Suppressor macrophage (primary cell): ENCODE data around the gene CACNG4.

Source experiments
- DNase-seq, 4 experiments: peaks; one replicate each; pipeline ENCODE4 v3.0.0-alpha.2; 2020 to 2022

Gene CACNG4

DNA sequence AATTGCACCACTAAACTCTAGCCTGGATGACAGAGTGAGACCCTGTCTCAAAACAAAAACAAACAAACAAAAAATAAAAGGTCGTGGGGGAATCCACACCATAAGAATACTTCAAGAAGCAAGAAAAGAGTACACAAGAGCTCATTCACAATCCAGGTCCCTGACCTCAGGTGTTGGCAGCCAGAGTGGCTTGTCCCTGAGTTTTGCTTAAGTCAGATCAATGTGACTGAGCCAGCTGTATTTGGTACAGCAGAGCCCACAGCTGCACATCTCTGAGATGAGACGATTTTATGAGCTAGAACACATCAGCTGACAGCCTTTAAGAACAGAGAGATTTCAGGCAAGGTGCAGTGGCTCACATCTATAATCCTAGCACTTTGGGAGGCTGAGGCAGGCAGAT lies 102.2 kb downstream of the CACNG4 start:
- DNase-seq = no peak

DNA sequence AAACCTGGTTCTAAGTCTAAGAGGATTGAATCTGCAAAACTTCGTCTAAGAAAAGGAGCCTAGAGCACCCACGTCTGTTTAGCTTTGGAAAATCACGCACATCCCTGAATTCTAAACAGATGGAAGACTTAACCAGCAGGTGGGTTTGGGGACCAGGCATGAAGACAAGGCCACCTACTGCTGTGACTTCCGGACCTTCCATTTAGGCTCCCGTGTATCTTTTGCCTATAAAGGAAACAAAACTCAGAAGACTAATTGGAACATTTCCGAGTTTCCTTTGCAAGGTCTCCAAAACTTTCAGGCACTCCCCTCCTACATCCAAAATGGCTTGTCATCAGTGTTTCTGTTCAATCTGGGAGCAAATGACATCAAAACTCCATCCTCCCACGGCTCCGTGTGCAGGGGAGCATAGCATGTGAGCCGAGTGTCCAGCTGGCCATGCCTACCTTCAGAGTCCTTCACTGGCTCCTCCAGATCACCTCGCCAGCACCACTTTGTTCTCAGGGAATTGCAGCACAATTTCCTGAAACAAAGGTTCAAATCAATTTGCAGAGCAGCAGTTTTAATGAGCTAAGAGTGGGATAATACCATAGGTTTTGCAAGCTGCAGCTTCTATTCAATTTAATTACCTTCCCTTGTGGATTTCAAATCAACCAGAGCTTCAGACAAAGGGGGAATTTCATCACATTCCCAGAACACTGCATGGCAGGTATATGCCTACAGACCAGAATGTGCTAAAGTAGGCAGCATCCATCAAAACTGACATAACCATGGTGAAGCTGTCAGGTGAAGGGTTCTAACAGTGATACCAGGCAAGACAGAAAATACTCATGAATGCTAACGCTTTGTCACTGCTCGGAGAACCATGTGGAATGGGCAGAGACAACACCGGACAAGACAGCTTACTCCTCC lies 103.3 kb downstream of the CACNG4 start:
- DNase-seq = no peak

DNA sequence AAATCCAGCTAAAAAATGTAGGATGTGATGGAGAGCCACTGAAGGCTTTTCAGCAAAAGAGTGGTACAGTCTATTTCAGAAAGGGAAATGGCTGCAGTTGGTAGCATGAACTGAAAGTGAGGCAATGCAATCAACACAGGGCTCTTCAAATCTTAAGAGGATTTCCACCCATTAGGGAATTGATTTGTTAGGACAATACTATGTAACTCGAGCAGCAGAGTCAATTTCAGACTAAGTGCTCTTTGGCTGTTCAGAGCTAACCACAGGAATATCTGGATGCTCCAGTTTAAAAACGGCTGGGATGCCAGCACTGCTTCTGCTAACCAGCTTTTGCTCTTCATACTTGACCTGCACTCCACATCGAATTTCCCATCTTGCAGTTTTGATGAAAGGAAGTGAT lies 104.5 kb downstream of the CACNG4 start:
- DNase-seq = no peak

DNA sequence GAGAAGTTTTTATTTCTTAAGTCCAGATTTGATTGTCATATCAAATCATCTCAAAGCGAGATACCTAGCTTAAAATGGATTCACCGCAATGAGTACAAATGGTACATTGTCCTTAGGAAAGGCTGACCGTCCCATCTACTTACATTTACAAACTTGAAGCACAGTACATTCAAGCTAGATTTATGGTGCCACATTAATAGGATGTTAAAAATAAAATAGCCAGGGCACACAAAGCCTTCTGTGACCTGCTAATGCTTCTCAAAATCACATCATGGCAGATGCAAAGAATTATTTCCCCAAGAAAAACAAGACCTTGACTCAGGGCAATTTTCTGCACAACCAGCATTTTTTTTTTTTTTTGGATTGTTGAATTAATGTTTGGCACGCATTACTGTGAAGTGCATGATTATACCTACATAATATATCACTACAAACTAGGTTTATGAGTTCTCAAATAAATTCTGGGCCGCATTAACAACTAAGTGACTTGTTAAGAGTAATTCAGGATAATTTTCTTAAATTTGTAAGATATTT lies 105.2 kb downstream of the CACNG4 start:
- DNase-seq = no peak

DNA sequence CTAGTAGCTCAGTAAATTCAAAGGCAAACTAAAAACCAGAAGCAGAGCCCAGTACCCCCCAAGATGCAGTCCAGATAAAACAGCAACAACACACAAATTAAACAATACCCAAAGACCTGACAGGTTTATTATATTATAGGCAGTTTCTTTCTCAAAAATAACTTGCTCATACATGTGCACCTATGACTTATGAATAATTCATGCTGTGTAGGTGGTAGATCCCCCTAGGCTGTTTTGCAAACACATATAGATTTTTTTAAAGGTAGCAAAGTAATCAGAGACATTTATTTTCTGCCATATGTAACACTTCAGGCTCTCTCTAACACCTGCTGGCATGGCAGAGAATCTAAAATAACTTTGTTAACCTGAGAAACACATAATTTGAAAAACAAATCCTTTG lies 107.1 kb downstream of the CACNG4 start:
- DNase-seq = no peak

DNA sequence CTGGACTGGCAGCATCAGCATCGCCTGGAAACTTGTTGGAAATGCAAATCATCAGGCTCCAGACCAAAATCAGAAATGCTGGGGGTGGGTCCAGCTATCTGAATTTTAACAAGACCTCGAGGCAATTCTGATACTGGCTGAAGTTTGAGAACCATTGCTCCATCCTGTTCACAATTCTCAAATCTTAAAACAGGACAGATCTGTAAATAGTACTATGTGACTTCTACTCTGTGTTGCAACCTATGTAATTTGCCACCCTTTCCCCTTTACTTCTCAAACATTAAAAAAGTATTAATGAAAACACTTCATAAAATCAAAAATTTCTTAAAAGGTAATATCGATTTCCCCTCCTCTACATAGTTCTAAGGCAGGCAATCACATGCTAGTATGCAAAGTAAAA lies 108.4 kb downstream of the CACNG4 start:
- DNase-seq = no peak

DNA sequence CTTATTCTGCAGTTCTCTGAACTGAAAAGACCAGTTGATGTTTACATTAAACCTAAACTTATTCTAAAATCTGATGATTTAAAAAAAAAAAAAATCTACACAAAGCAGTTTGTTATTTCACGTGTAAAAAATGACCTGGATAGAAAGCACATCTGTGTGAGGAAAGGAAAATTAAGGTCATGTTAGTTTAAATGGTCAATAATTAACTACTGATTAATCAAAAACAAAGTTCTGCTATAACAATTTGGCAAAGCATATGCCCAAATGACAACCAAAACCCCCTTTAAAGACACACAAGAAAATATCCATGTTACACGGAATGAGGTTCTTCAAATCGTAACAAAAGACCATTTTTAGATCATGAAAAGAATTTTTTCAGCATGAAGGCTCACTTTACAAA lies 110.3 kb downstream of the CACNG4 start:
- no peak for DNase-seq

DNA sequence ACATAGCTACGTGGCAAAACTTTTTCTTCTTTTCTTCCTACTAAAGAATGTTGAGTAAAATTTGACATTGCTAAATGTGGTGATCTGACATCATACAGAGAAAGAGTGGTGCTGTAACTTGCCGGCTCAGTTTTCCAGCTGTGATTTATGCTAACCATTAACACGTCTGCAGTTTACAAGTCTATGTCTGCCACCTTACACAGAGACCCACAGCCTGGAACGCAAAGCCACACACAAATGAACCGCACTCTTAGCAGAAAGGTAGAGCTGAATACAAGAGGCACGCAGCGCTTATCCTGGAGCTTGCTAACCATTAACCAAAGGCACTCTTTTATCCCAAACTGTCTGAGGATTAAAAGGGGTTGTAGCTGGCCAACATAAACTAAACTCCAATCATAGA lies 111.8 kb downstream of the CACNG4 start:
- DNase-seq = no peak

DNA sequence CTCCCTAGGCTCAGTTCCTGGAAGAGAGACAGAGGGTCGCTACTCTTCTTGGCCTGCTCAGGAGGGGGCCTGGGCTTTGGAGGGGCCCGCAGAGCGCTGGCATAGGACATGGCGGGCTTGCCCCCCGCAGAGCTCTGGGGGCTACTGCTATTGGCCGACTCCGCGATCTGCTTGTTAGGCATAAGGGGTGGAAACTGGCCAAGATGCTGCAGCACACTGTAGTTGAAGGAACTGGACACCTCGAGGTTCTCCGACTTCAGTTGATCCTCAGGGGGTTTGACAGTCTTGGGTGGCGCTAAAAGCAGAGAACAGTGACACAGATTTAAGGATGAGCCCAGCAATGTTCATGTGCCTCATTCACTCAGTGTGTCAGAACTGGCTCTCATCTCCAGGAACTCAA lies 113.8 kb downstream of the CACNG4 start:
- DNase-seq = no peak

DNA sequence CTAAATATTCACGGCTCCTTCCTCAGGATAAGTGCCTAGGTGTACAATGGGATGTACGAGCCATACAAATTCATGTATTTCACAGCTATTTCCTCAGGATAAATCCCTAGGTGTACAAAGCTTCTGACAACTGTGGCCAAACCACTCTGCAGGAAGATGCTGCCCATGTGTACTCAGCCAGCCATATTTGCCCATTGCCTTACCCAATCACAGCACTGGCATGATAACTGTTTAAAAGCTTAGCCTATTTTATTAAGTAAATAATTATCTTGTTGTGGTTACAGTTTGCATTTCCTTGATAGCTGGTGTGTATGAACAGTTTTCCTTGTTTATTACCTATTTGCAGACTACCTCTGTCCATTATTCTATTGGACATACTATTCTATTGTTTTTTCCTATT lies 115.0 kb downstream of the CACNG4 start:
- no peak for DNase-seq

DNA sequence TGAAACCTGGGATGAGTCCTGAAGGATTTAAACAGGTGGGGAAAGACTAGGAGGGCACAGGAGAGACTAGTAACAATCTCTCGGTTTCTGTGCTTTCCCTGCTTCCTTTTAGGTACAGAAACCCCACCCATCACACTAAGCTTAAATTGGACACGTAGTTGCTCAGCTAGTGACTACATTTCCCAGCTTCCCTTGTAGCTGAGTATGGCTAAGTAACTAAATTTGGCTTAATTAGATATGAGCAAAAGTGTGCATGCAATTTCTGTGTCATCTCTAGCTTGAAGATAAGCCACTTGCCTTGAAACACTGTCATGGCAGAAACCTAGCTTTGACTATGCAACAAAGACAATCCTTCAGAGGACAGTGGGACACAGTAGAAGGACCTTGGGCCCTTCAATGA lies 116.3 kb downstream of the CACNG4 start:
- no peak for DNase-seq

DNA sequence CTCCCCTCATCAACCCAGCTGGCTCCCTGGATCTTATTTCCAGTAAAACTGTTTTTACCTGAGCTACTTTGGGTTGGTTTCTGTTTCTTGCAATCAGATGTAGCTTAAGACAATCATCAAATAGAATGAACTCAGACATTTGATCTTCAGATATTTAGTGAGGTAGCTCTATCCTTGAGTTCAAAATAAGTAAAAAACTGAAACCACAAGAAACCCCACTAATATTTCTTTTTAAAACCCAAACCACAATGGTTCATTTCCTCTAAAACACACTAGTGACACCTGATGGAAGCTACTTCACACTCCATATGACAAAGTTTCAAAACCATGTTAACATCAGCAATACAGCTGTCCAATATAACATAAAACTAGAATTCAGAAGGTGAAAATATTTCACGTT lies 117.6 kb downstream of the CACNG4 start:
- no peak for DNase-seq
